ENCODE data around the gene BRD3OS.

The BRD3OS gene

DNA sequence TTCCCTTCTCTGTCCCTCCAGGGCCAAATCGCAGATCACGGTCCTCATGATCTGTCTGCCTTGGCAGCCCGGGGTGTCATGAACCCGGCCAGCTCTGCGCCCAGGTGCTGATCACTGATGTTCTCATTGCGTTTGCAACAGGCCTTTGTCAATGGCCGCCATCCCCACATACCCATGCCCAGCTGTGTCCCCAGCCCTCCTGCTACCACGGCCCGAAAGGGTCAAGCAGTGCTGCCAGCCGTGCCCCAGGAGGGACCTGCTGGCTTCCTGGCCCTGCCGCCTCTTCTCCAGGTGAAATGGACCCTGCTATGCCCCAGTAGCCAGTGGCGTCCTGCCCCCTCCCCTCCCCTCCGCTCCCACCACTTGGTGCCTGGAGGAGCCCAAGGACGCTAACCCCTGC, 20.4 kb upstream of the BRD3OS start:
- TF ChIP-seq, protein P1, sequence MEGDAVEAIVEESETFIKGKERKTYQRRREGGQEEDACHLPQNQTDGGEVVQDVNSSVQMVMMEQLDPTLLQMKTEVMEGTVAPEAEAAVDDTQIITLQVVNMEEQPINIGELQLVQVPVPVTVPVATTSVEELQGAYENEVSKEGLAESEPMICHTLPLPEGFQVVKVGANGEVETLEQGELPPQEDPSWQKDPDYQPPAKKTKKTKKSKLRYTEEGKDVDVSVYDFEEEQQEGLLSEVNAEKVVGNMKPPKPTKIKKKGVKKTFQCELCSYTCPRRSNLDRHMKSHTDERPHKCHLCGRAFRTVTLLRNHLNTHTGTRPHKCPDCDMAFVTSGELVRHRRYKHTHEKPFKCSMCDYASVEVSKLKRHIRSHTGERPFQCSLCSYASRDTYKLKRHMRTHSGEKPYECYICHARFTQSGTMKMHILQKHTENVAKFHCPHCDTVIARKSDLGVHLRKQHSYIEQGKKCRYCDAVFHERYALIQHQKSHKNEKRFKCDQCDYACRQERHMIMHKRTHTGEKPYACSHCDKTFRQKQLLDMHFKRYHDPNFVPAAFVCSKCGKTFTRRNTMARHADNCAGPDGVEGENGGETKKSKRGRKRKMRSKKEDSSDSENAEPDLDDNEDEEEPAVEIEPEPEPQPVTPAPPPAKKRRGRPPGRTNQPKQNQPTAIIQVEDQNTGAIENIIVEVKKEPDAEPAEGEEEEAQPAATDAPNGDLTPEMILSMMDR (IDR thresholded peaks at IDR 0.05) = no peak

DNA sequence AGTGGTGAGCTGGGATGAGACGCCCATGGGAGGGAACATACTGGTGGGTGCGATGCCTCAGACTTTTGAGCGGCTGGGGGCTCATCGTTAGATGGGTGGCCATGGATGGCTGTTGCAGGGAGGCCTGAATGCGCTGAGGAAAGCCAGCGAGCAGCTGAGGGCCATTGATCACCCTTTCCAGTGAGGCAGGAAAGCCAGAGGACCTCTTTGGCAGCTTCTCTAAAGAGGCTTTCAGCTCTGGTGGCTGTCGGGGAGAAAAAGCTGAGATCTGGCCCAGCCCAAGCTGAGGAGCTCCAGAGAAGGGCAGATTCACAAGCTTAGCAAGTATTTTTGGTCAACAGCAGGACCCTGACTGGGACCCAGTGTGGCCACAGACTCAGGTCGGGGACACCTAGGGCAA, 19.9 kb upstream of the BRD3OS start:
- TF ChIP-seq, protein P1 (IDR thresholded peaks at IDR 0.05) = no peak

GRCh38 chr9:134007150-134007549, 18.1 kb upstream of the BRD3OS start:
- TF ChIP-seq, protein P1 (IDR thresholded peaks at IDR 0.05) = no peak

DNA sequence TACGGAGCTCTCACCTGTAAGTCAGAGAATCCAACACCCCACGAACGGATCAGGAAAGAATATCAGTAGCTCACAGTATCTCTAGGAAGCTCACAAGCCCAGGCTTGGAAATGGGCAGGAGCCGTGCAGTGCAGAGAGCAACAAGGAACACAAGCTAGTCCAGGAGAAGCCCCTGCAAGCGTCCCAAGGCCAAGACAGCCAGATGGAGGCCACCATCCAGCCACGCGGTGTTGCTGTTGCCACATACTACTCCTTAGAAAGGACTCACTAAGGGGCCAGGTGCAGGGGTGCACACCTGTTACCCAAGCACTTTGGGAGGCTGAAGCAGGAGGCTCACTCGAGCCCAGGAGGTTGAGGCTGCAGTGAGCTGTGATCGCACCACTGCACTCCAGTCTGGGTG, 17.7 kb upstream of the BRD3OS start:
- TF ChIP-seq, protein P1 (IDR thresholded peaks at IDR 0.05) = no peak

- TF ChIP-seq, protein P1 (IDR thresholded peaks at IDR 0.05) = no peak
Observed at GRCh38 chr9:134010310-134011173, 14.7 kb upstream of the BRD3OS start.

DNA sequence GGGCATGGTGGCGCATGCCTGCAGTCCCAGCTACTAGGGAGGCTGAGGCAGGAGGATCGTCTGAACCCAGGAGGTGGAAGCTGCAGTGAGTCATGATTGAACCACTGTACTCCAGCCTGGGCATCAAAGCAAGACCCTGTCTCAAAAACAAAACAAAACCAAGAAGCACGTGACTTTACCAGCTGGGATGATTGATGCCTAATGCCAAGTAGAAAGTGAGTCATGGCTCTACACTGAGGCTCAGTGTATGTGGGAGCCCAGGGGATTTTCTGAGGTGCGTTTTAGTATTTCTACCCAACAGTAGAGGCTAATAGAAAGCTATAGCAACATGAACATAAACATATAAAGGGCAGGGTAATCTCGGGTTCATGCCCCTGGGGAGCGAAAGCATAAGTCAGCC, 13.9 kb upstream of the BRD3OS start:
- TF ChIP-seq, protein P1 (IDR thresholded peaks at IDR 0.05) = no peak

GRCh38 chr9:134014946-134015345, 10.3 kb upstream of the BRD3OS start:
- TF ChIP-seq, protein P1 (IDR thresholded peaks at IDR 0.05) = no peak

Measured in LNCAP (cell line).